Fibroblast of skin of right biceps (primary cell): ENCODE data around the gene CHCHD6.

Experiments
- DNase-seq: peaks from one replicate; pipeline ENCODE4 v3.0.0-alpha.2; 2013

The CHCHD6 gene

DNA sequence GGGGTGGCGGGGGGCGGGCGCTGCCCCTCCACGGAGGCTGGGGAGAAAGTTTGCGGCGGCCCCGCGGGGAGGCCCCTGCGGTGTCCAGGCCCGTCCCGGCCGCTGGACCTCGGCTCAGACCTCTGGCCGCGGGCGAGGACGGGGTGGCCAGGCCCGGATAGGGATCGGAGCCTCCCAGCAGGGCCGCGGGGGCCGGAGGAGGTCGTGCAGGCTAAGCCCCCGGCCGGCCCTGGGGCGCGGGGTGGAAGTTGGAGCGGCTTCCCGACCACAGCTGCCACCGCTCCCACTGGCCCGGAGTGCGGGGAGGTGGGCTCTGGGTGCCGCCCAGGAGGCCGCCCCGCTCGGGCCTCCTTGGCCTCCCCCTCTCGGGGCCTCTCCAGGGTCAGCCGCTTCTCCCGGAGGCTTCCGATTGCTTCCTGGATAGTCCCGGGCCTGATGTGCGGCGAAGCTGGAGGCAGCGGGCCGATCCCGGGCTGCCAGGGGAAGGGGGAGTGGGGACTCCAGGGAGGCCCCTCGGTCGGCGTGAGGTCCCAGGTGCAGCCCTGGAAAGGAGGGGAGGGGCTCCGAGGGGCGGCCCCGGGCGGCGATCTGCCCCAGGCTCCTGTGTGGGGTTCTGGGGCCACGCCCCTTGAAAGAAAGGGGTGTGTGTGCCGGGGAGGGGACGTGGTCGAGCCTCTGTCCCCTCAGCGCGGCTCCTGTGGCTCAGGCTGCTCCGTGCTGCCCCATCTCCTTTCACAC is 279.8 kb downstream of the CHCHD6 start:
- peak; percentile 34 for DNase-seq

GRCh38 chr3:126984391-126985131 is 280.5 kb downstream of the CHCHD6 start:
- DNase-seq: no peak

DNA sequence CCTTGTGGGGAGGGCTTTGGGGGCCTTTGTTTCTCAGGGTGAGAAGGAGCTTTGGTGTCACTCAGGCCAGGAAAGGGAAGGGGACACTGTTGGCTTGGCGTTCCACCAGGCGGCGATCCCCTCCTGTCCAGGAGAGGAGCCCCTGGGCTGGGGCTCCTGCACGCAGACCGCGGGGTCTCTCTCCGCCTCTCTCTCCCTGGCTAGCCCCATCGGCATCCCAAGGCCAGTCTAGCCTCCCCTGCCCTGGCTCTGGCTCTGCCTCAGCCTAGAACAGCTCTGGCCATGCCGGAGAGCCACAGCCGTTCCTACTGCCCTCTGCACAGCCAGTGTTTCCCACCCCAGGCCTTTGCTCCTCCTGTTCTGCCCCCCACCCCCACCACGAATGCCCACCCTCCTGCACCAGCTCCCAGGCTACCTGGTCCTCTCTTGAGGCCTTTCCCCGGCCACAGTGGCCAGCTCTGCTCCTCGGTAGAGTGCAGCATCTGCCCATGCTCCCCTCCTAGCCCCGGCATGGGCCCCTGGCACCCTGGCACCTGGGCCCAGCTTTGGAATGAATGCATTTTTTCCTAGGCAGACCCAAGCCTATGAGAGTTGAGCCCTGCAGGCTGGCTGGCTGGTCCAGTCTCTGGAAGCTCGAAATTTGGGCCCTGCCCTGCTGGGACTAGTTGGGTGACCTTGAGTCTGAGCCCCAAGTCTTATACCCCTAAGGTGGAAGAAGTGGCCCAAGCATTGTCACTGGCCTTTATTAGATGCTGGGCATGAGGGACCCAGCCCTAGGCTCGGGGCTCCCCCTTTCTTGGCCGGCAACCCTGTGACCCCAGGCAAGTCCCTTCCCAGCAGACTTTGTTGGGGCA is 281.3 kb downstream of the CHCHD6 start:
- no peak for DNase-seq

GRCh38 chr3:126986001-126986400 is 282.0 kb downstream of the CHCHD6 start:
- peak; percentile 31 for DNase-seq

DNA sequence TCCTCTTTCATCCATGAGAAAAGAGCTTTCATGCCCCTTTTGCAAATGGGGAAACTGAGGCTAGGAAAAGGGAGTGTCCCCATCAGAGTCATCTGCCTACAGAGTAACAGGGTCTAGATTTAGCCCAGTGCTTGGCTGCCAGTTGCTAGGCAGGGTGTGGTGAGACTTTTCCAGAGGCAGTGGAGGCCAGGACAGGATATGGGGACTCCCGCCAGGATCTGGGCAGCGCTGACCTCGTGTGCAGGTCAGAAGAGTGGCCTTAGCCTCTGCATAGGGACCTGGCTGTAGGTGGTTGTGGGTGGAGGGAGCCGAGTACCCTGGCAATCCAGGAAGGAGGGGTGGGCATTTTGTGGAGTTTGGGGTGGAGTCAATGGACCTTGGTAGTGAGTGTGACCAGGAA is 283.1 kb downstream of the CHCHD6 start:
- DNase-seq: no peak

DNA sequence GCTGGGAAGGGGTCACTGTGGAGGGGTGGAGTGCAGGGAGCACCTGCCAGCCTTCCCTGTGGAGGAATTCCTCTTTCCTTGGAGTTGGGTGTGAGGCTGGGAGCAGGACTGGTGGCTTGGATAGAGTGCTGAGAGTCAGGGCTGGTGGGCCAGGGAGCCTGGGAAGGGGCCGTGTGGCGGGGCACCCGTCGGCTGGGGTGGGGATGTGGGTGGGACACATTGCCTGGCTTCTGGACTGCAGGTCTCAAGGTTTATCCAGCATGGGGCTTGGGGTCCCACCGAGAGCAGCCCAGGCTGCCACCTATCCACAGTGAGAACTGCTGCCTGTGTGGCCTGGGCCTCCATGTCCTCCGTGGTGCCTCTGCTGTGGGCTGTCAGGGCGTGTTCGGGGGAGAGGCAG is 283.6 kb downstream of the CHCHD6 start:
- DNase-seq: no peak

DNA sequence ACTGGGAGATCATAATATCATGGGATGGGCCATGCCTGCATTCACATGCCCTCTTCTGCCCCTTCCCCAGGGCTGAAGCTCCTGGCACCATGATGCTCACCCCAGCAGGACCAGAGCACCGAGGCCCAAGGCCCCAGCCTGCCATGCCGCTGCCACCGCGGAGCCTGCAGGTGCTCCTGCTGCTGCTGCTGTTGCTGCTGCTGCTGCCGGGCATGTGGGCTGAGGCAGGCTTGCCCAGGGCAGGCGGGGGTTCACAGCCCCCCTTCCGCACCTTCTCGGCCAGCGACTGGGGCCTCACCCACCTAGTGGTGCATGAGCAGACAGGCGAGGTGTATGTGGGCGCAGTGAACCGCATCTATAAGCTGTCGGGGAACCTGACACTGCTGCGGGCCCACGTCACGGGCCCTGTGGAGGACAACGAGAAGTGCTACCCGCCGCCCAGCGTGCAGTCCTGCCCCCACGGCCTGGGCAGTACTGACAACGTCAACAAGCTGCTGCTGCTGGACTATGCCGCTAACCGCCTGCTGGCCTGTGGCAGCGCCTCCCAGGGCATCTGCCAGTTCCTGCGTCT is 284.5 kb downstream of the CHCHD6 start:
- DNase-seq: no peak

DNA sequence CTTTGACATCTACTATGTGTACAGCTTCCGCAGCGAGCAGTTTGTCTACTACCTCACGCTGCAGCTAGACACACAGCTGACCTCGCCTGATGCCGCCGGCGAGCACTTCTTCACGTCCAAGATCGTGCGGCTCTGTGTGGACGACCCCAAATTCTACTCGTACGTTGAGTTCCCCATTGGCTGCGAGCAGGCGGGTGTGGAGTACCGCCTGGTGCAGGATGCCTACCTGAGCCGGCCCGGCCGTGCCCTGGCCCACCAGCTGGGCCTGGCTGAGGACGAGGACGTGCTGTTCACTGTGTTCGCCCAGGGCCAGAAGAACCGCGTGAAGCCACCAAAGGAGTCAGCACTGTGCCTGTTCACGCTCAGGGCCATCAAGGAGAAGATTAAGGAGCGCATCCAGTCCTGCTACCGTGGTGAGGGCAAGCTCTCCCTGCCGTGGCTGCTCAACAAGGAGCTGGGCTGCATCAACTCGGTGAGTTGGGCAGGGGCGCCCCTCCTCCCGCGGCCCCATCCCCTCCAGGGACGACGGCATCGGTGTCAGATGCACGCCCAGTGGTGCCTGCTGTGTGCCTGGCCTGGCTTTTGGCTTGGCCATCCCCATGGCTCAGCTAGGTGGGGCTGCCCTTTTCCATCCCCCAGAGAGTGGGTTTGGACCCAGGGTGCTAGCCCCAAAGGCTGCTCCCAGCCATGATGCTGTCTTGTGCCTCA is 285.4 kb downstream of the CHCHD6 start:
- DNase-seq: no peak

DNA sequence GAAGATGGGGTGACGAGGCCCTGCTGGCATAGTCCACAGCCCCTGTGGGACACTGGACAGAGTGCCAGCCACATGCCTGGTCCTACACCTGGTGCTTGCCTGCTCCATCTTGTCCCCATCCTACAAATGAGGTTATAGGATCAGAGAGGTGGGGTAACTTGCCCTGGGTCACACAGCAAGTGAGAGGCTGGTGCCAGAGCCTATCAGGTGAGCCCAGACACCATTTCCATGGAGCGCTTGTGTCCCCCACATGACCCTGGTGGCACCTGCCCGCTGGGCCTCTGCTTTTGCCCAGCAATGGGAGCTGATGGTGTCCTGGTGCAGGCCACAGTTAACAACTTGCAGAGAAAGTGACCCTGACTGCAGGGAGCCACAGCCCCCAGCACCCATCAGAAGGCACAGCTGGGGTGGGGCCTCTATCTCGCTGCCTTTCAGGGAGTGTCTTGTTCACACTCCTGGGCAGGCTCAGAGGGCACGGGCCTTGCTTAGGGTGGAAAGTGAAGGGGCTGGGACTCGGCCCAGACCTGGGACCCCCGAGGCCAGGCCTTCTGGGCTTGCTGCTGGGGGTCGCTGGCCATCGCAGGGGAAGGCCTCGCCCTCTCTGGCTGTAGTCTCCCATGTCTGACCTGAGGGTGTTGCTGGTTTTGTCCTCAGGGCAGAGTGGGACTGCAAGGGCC is 286.1 kb downstream of the CHCHD6 start:
- DNase-seq: no peak

- no peak for DNase-seq
Measured at GRCh38 chr3:126990890-126991289, 286.9 kb downstream of the CHCHD6 start.

DNA sequence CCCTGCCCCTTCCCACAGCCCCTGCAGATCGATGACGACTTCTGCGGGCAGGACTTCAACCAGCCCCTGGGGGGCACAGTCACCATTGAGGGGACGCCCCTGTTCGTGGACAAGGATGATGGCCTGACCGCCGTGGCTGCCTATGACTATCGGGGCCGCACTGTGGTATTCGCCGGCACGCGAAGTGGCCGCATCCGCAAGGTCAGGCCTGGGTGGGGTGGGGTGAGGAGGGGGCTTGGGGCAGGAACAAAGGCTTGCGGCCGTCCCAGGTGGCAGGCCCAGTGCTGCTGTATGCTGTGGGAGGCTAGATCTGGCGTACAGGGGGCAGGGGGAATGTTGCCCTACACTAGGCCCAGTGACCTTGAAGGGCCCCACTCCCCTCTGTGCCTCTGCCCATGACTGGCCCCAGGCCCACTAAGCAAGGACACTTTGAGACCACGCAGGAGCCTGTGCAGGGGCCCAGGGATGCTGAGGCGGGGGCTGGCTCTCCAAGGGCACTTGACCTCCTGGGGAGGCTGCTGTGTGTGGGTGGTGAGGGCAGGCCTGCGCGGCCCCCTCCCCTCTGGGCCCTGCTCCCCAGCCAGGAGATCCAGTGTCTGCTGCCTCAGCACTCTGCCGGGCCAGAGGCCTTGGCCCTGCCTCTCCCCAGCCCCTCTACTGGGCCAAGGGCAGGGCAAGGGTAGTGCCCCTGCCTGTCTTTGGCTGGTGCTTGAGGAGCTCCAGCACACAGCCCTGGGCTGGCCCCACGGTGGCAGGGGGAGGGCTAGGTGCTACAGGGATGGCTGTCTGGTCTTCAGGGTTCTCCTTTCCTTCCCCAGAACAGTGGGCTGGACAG is 287.5 kb downstream of the CHCHD6 start:
- no peak for DNase-seq

DNA sequence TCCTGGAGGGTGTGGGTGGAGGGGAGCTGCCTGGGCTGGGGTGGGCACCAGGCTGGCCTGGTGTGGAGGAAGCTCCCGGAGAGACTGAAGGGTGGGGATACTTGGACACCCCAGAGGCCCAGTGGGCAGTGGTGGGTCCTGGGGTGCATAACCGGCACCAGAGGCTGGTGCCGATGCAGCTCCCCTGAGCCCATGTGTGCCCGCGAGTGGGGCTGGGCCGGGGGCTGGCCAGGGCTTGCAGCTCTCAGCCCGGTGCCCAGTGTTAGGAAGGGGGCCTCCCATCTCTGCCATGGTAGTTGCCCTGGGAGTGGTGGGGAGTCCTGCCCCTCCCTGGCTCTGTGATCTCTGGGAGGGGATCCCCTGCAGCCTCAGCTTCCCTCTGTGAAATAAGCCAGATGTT is 288.2 kb downstream of the CHCHD6 start:
- DNase-seq: no peak

- no peak for DNase-seq
Measured at GRCh38 chr3:126992776-126993175, 288.7 kb downstream of the CHCHD6 start.

DNA sequence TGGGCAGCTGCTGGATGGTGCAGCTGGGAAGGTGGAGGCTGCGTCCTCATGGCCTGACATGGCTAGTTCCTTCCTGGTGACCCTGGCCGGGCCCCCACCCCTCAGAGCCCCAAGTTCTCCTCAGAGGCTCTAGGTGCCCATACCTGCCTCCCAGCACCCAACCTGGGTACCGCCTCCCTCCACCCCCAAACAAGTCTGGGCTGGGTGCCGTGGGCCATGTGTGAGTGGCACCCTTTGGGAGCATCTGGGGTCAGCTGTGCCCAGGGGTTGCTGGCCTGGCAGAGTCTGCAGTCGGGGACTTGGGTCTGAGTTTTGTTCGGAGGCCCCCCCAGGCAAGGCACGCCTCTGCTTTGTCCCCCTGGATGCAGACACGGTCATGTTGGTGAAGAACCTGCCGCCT is 289.4 kb downstream of the CHCHD6 start:
- DNase-seq: no peak

- DNase-seq: no peak
Measured at GRCh38 chr3:126994661-126995245, 290.7 kb downstream of the CHCHD6 start.

- DNase-seq: no peak
Measured at GRCh38 chr3:126995254-126995780, 291.3 kb downstream of the CHCHD6 start.

GRCh38 chr3:126995926-126996512 is 292.0 kb downstream of the CHCHD6 start:
- DNase-seq: no peak

- peak; percentile 11 for DNase-seq
Measured at GRCh38 chr3:126996905-126997304, 292.9 kb downstream of the CHCHD6 start.

DNA sequence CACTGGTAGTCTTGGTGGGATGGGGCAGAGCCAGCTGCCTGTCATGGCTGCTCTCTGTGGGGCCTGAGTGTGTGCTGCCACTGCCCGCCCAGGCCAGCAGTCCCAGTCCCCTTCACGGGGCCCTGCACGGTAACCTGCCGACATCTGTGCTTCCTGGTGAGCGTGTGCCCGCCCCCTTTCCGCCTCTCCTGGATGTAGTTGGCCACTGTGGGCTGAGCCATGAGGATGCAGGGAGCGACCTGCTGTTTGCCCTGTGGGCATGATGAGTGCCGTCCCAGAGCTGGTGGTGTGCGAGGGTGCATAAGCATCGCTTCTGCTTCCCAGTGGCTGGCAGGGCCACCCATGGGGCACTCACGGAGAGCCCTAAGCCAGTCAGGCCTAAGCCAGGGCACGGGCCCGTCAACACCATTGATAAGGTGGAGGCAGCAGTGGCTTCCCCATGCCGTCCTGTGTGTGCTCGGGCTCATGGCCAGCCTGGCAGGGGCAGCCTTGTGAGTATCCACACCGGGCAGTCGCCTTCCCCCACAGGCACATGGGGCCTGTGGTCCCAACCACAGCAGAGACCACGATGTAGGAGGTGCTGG is 293.5 kb downstream of the CHCHD6 start:
- DNase-seq: no peak

- DNase-seq: no peak
Measured at GRCh38 chr3:126998320-126998719, 294.3 kb downstream of the CHCHD6 start.
